GM06990 (cell line): ENCODE results near the gene NINJ1.

Source experiments
- DNase-seq: peaks from one replicate; pipeline ENCODE4 v3.0.0-alpha.2; 2011; ENCODE audit not compliant: insufficient read length; ENCODE audit errors: extremely low read depth
- H3K27me3 ChIP-seq: replicated peaks from 2 replicates; pipeline ENCODE4 v1.6.0; 2011; ENCODE audit warnings: low read length; ENCODE audit not compliant: control insufficient read depth, insufficient read depth
- H3K36me3 ChIP-seq: 2 replicates; pipeline ENCODE4 v1.5.1; 2011; ENCODE audit warnings: low read length; ENCODE audit not compliant: control insufficient read depth, insufficient read depth
- H3K4me3 ChIP-seq: replicated peaks from 2 replicates; pipeline ENCODE4 v1.5.1; 2011; ENCODE audit warnings: low read depth, mild to moderate bottlenecking, control low read depth, low read length
- CTCF ChIP-seq: IDR thresholded peaks from 2 replicates; pipeline ENCODE4 v1.5.1; 2011; ENCODE audit warnings: low read length, control low read depth, mild to moderate bottlenecking, inconsistent platforms; ENCODE audit not compliant: insufficient read depth, poor library complexity, severe bottlenecking

NINJ1 gene

DNA sequence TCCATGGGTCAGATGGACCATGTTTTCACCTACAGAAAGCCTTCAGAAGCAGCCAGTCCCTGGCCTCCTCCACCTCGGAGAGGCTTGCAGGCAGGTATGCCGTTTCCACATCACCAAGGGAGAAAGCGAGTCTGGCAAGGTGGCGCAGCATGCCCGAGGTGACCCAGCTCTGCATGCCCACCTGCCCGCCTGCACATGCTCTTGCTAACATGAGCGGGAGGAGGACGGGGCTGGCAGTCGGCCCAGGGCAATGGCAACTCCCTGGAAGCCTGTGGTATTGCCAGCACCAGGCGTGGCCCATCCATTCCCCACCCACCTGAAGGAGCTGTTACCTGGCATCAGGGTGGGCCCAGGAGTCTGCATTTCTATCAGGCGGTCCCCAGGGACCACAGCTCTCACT is 3.3 kb upstream of the NINJ1 start:
- H3K36me3 ChIP-seq = no peaks in the 10 kb centered on the region
- no peak for DNase-seq
- no peaks in the 10 kb centered on the region for H3K27me3 ChIP-seq
- TF ChIP-seq CTCF = no peak
- H3K4me3 ChIP-seq = no peak overlapping the region

DNA sequence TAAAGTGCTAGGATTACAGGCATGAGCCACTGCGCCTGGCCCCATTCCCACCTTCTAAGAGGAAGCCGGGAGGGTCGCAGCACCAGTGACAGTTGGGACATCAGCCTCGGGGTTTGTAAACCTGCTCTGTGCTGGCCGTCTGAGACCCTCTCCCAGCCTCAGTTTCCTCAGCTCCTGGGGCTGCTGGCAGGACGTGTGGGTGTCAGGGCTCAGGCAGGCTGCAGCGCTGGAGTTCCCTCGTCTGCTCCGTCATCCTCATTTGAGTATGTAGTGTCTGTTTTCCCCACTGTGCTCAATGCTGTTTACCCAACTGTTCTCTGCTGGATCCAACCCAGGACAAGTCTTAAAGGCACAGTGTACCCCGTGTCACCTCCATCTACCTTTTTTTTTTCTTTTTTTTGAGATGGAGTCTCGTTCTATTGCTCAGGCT is 2.0 kb upstream of the NINJ1 start:
- DNase-seq = no peak
- no peak overlapping the region for H3K4me3 ChIP-seq

GRCh38 chr9:93134740-93135444 is 841 bp upstream of the NINJ1 start:
- no peak for TF ChIP-seq CTCF
- H3K27me3 ChIP-seq = no peaks in the 10 kb centered on the region
- H3K36me3 ChIP-seq = no peaks in the 10 kb centered on the region
- DNase-seq = no peak
- peak overlapping the region; percentile 77 for H3K4me3 ChIP-seq

More for the DNA sequence above, 2.0 kb upstream of the NINJ1 start:
- Histone ChIP-seq H3K36me3 (no peaks in the 10 kb centered on the region), H3K27me3 (no peaks in the 10 kb centered on the region)
- no peak for TF ChIP-seq CTCF

GRCh38 chr9:93133681-93134014 is 403 bp downstream of the NINJ1 start:
- TF ChIP-seq CTCF = no peak
- Histone ChIP-seq H3K4me3 (peak overlapping the region; percentile 77), H3K27me3 (no peaks in the 10 kb centered on the region), H3K36me3 (no peaks in the 10 kb centered on the region)
- peak; percentile 71 for DNase-seq

DNA sequence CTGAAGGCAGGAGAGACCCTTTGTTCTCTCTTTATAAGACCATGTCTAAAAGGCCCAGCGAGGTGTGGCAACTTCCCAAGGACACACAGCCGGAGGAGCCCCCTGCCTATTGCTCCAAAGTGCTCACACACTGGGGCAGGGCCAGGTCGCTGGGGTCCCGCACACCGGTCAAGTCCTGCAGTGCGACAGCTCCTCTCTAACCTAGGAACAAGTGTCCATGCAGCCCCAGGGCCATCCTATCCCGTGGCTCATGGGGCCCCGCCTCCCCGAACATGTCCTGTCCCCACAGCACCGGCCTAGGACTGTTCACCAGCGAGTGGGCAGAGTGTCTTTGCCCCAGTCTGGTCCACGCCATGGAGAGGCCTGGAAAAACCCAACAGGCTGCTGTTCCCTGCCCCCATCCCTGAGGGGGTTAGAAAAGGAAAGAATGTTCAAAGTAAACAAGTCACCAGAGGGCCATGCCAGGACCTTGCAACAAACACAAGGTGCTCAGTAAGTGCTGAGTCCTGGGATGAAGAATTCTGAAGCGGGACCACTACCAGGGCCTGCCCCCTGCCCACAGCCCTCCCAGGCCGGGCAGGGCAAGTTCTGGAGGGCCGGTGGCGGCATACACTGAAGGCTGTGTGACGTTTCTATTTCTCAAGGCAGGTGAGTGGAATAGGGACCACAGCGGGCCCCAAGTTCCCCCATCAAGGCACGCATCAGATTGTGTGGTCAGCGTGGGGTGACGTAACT is 938 bp downstream of the NINJ1 start:
- peak overlapping the region; percentile 77 for H3K4me3 ChIP-seq
- no peaks in the 10 kb centered on the region for H3K27me3 ChIP-seq
- DNase-seq = no peak
- no peak for TF ChIP-seq CTCF
- H3K36me3 ChIP-seq = no peaks in the 10 kb centered on the region
